ENCODE results near the gene CHRDL2.

CHRDL2 gene

DNA sequence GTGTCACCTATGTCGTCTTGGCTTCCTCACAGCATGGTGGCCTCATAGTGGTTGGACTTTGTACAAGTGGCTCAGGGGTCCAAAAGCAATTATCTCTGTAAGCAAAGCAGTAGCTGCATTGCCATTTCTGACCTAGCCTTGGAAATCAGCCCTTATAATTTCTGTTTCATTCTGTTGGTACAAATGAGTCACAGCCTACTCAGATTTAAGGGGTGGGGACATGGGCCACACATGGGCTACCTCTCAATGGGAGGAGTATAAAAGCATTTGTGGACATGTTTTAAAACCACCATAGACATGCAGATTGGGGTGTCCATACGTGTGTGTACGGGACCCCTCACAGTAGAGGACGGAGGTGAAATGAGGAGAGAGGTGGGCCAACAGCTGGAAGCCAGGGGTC, 41.6 kb downstream of the CHRDL2 start:
- no peak for TF ChIP-seq EZH2phosphoT487 (IDR thresholded peaks at IDR 0.05; ENCODE audit: borderline replicate concordance)
- TF ChIP-seq, protein P1, sequence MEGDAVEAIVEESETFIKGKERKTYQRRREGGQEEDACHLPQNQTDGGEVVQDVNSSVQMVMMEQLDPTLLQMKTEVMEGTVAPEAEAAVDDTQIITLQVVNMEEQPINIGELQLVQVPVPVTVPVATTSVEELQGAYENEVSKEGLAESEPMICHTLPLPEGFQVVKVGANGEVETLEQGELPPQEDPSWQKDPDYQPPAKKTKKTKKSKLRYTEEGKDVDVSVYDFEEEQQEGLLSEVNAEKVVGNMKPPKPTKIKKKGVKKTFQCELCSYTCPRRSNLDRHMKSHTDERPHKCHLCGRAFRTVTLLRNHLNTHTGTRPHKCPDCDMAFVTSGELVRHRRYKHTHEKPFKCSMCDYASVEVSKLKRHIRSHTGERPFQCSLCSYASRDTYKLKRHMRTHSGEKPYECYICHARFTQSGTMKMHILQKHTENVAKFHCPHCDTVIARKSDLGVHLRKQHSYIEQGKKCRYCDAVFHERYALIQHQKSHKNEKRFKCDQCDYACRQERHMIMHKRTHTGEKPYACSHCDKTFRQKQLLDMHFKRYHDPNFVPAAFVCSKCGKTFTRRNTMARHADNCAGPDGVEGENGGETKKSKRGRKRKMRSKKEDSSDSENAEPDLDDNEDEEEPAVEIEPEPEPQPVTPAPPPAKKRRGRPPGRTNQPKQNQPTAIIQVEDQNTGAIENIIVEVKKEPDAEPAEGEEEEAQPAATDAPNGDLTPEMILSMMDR (conservative IDR thresholded peaks at IDR 0.05; ENCODE audit: low read length): no peak
- peaks cover 10% of the 10 kb centered on the region for H3K4me1 ChIP-seq (ENCODE audit: insufficient read depth, low read length, poor library complexity, severe bottlenecking)
- no peaks in the 10 kb centered on the region for H3K9me3 ChIP-seq (ENCODE audit: insufficient read depth, low read depth, low read length)
- H3K4me3 ChIP-seq (ENCODE audit: low read length, poor library complexity, severe bottlenecking): no peak overlapping the region
- no peaks in the 10 kb centered on the region for H3K27me3 ChIP-seq (ENCODE audit: insufficient read depth, low read length, poor library complexity, severe bottlenecking)
- H3K79me2 ChIP-seq (ENCODE audit: insufficient read depth, low read length): no peaks in the 10 kb centered on the region
- H3F3A ChIP-seq (ENCODE audit: low read depth): no peaks in the 10 kb centered on the region
- H3K9me2 ChIP-seq (replicated peaks; ENCODE audit: low read depth, low read length): no peaks in the 10 kb centered on the region
- H3K36me3 ChIP-seq (ENCODE audit: insufficient read depth, low read length): no peaks in the 10 kb centered on the region
- no peak overlapping the region for H3K9ac ChIP-seq (ENCODE audit: low read depth, low read length, poor library complexity, severe bottlenecking)
- no peak overlapping the region for H3K4me2 ChIP-seq (ENCODE audit: low read depth, low read length, poor library complexity, severe bottlenecking)
- H2AFZ ChIP-seq (ENCODE audit: low read length): no peak overlapping the region
- H4K20me1 ChIP-seq (ENCODE audit: insufficient read depth, low read length, poor library complexity, severe bottlenecking): no peaks in the 10 kb centered on the region

DNA sequence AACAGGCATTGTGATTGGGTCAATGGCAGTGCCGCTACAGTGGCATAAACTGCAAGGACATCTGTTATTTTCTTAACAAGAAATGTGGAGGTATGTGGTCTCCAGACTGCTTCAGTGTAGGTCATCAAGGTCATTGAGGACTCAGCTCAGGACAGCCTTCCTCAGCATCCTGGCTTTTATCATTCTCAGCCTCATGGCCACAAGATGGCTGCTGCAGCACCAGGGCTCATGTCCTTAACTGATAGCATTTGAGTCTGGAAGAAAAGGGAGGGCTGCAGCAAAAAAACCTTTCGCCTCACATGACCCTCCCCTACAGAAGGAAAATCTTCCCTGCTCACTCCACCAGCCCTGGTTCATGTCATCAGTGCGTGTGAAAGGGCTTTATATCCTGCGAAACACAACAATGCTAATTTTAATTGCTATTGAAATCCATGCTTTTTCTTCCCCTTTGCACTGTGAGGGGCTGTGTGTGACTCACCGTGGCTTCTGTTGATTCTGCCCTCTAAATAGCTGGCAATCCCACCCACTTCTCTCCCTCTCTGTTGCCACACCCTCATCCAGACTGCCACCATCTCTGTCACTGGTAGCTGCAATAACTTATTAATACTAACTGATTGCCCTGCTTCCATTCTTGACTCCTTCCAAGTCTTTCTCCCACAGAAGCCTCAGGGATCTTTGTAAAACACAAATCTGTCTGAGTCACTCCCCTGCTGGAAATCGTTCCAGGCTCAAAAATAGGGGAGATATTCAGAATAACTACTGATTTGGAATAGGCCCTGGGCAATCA, 43.8 kb downstream of the CHRDL2 start:
- Histone ChIP-seq H3K9ac (ENCODE audit: low read depth, low read length, poor library complexity, severe bottlenecking) (no peak overlapping the region), H3K9me2 (replicated peaks; ENCODE audit: low read depth, low read length) (no peaks in the 10 kb centered on the region), H3K79me2 (ENCODE audit: insufficient read depth, low read length) (no peaks in the 10 kb centered on the region), H3K4me1 (ENCODE audit: insufficient read depth, low read length, poor library complexity, severe bottlenecking) (peaks cover 10% of the 10 kb centered on the region), H4K20me1 (ENCODE audit: insufficient read depth, low read length, poor library complexity, severe bottlenecking) (no peaks in the 10 kb centered on the region), H3K9me3 (ENCODE audit: insufficient read depth, low read depth, low read length) (no peaks in the 10 kb centered on the region), H3K36me3 (ENCODE audit: insufficient read depth, low read length) (no peaks in the 10 kb centered on the region), H2AFZ (ENCODE audit: low read length) (no peak overlapping the region), H3K4me3 (ENCODE audit: low read length, poor library complexity, severe bottlenecking) (no peak overlapping the region), H3K4me2 (ENCODE audit: low read depth, low read length, poor library complexity, severe bottlenecking) (no peak overlapping the region), H3K27me3 (ENCODE audit: insufficient read depth, low read length, poor library complexity, severe bottlenecking) (no peaks in the 10 kb centered on the region), H3F3A (ENCODE audit: low read depth) (no peaks in the 10 kb centered on the region)
- TF ChIP-seq, protein P1 (conservative IDR thresholded peaks at IDR 0.05; ENCODE audit: low read length): no peak
- TF ChIP-seq EZH2phosphoT487 (IDR thresholded peaks at IDR 0.05; ENCODE audit: borderline replicate concordance): no peak

DNA sequence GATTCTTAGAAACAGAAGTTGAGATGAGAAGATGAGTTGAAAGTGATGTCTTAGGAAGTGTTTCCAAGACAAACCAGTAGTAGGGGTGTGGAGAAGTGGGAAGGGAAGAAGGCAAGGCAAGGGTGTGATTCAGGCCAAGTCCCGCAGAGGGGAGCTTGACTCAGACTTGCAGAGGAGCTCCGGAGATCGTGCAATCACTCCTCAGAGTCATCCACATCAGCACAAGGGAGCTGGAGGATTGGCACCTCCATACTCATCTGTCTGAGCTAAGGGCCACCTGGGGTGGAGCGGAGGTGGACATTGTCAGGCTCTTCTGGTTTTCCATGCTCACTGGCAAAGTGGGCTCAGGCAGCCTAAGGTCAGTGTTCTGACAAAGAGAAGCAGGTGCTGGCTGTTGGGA, 44.4 kb downstream of the CHRDL2 start:
- no peaks in the 10 kb centered on the region for H3K9me3 ChIP-seq (ENCODE audit: insufficient read depth, low read depth, low read length)
- no peaks in the 10 kb centered on the region for H3K79me2 ChIP-seq (ENCODE audit: insufficient read depth, low read length)
- no peak overlapping the region for H3K4me3 ChIP-seq (ENCODE audit: low read length, poor library complexity, severe bottlenecking)
- H3F3A ChIP-seq (ENCODE audit: low read depth): no peaks in the 10 kb centered on the region
- no peaks in the 10 kb centered on the region for H3K27me3 ChIP-seq (ENCODE audit: insufficient read depth, low read length, poor library complexity, severe bottlenecking)
- H3K36me3 ChIP-seq (ENCODE audit: insufficient read depth, low read length): no peaks in the 10 kb centered on the region
- no peak overlapping the region for H3K9ac ChIP-seq (ENCODE audit: low read depth, low read length, poor library complexity, severe bottlenecking)
- no peak overlapping the region for H3K4me2 ChIP-seq (ENCODE audit: low read depth, low read length, poor library complexity, severe bottlenecking)
- TF ChIP-seq, protein P1 (conservative IDR thresholded peaks at IDR 0.05; ENCODE audit: low read length): no peak
- TF ChIP-seq EZH2phosphoT487 (IDR thresholded peaks at IDR 0.05; ENCODE audit: borderline replicate concordance): no peak
- no peaks in the 10 kb centered on the region for H4K20me1 ChIP-seq (ENCODE audit: insufficient read depth, low read length, poor library complexity, severe bottlenecking)
- H3K9me2 ChIP-seq (replicated peaks; ENCODE audit: low read depth, low read length): no peaks in the 10 kb centered on the region
- H3K4me1 ChIP-seq (ENCODE audit: insufficient read depth, low read length, poor library complexity, severe bottlenecking): peaks cover 6% of the 10 kb centered on the region
- no peak overlapping the region for H2AFZ ChIP-seq (ENCODE audit: low read length)
